ENCODE results near the gene TNFRSF4. TPM values are rescaled to one million over a fixed set of nuclear protein-coding genes. Genes with fewer than 3 reads are reported as not detected.

The TNFRSF4 gene
- total and polyA plus RNA-seq, 8 donors: 0.26 to 5.0 (median 1.2) TPM

- peaks cover 0 to 13% (median 0%) of the 10 kb centered on the region in 3 donors for H3K36me3 ChIP-seq
Observed at GRCh38 chr1:1212780-1213344, 1.1 kb downstream of the TNFRSF4 start.

GRCh38 chr1:1211541-1212441 lies 2.2 kb downstream of the TNFRSF4 start:
- intact Hi-C loops (cut with DNase I): no loop called here
- no peak overlapping the region for H3K27ac ChIP-seq
- H3K36me3 ChIP-seq: peaks cover 0 to 2% (median 0%) of the 10 kb centered on the region in 3 donors
- no peak for ATAC-seq
- H3K4me1 ChIP-seq: no peaks in the 10 kb centered on the region
- TF ChIP-seq CTCF (IDR thresholded peaks at IDR 0.05): no peak
- no peak for FAIRE-seq
- no peaks in the 10 kb centered on the region for H3K27me3 ChIP-seq
- no peak overlapping the region for H3K4me3 ChIP-seq
- H3K9me3 ChIP-seq: no peaks in the 10 kb centered on the region
- DNase-seq: peak in 3 of 6 donors; percentile 21 to 66 (median 56)
- WGBS, 2 donors: 84 to 86% methylated on average over 20 to 28 of the region's 28 CpGs

More at GRCh38 chr1:1212780-1213344, 1.1 kb downstream of the TNFRSF4 start:
- DNase-seq (peak in 3 of 6 donors; percentile 37 to 80 (median 59)), ATAC-seq (peak in 1 of 4 donors; percentile 15), FAIRE-seq (no peak)
- H3K9me3 ChIP-seq: no peaks in the 10 kb centered on the region
- TF ChIP-seq CTCF (IDR thresholded peaks at IDR 0.05): no peak
- WGBS, 2 donors: 70 to 88% methylated on average over 9 to 24 of the region's 24 CpGs
- H3K27me3 ChIP-seq: no peaks in the 10 kb centered on the region
- no peaks in the 10 kb centered on the region for H3K4me1 ChIP-seq
- intact Hi-C loops (cut with DNase I): no loop called here
- H3K4me3 ChIP-seq: peak overlapping the region in 1 of 4 donors; percentile 13
- no peak overlapping the region for H3K27ac ChIP-seq

- ATAC-seq: no peak
- no peak for FAIRE-seq
- DNase-seq: peak in 3 of 6 donors; percentile 26 to 71 (median 56)
- Histone ChIP-seq H3K9me3 (no peaks in the 10 kb centered on the region), H3K27ac (no peak overlapping the region), H3K36me3 (no peaks in the 10 kb centered on the region), H3K4me1 (no peaks in the 10 kb centered on the region), H3K27me3 (no peaks in the 10 kb centered on the region), H3K4me3 (no peak overlapping the region)
- WGBS, 2 donors: 91 to 92% methylated on average over 28 to 31 of the region's 31 CpGs
- intact Hi-C loops (cut with DNase I): no loop called here
- TF ChIP-seq CTCF (IDR thresholded peaks at IDR 0.05): no peak
Observed at GRCh38 chr1:1210726-1211540, 3.0 kb downstream of the TNFRSF4 start.

GRCh38 chr1:1208713-1209433 lies 5.1 kb downstream of the TNFRSF4 start:
- intact Hi-C loops (cut with DNase I): no loop called here
- no peaks in the 10 kb centered on the region for H3K4me1 ChIP-seq

More at GRCh38 chr1:1208713-1209433, 5.1 kb downstream of the TNFRSF4 start:
- H3K27ac ChIP-seq: no peak overlapping the region
- FAIRE-seq: no peak
- no peak overlapping the region for H3K4me3 ChIP-seq
- H3K36me3 ChIP-seq: no peaks in the 10 kb centered on the region
- H3K9me3 ChIP-seq: no peaks in the 10 kb centered on the region
- no peak for TF ChIP-seq CTCF (IDR thresholded peaks at IDR 0.05)
- WGBS, 2 donors: 69 to 73% methylated on average over 35 to 38 of the region's 38 CpGs
- peak in 3 of 6 donors; percentile 23 to 61 (median 58) for DNase-seq
- H3K27me3 ChIP-seq: no peaks in the 10 kb centered on the region
- no peak for ATAC-seq

Data from pancreas (tissue), 10 donors.